K562 (cell line): ENCODE data around the gene ANP32B. TPM values are rescaled to one million over a fixed set of nuclear protein-coding genes. Genes with fewer than 3 reads are reported as not detected.
A peak's percentile ranks its signal among the peaks of the same experiment; 100 is the strongest.

ENCODE experiments used
- ARID3A ChIP-seq: IDR thresholded peaks from 2 replicates; pipeline ENCODE4 v1.6.1; 2012; ENCODE audit warnings: low read depth, low read length, improper control_type of control experiment, borderline replicate concordance
- CEBPB ChIP-seq: fragments of 450-650 bp; IDR thresholded peaks from 2 replicates; pipeline ENCODE4 v1.6.1; 2016; ENCODE audit warnings: missing genetic modification characterization, missing compliant biosample characterization
- CREB3 ChIP-seq: fragments of 450-650 bp; conservative IDR thresholded peaks from 2 replicates; pipeline ENCODE4 v1.6.1; 2016; ENCODE audit warnings: missing genetic modification characterization, low read depth, mild to moderate bottlenecking, missing compliant biosample characterization, moderate library complexity
- GTF3C2 ChIP-seq: IDR thresholded peaks from 3 replicates; pipeline ENCODE4 v1.6.1; 2011; ENCODE audit warnings: borderline replicate concordance, mild to moderate bottlenecking, moderate library complexity; ENCODE audit not compliant: insufficient read length; ENCODE audit errors: extremely low read depth
- IRF1 ChIP-seq: sonication (generic); formaldehyde crosslinking; IDR thresholded peaks from 2 replicates; pipeline ENCODE4 v1.8.0; 2022; ENCODE audit warnings: missing genetic modification reagents, mild to moderate bottlenecking, borderline replicate concordance
- KAT8 ChIP-seq: fragments of 450-650 bp; IDR thresholded peaks from 2 replicates; pipeline ENCODE4 v1.6.1; 2016; ENCODE audit warnings: low read depth, mild to moderate bottlenecking
- MLLT1 ChIP-seq, 2 experiments: fragments of 450-650 bp; IDR thresholded peaks; 2 replicates each; pipeline ENCODE4 v1.6.1; 2016
- MXI1 ChIP-seq: IDR thresholded peaks from 2 replicates; pipeline ENCODE4 v1.6.1; 2011; ENCODE audit warnings: low read depth, mild to moderate bottlenecking, improper control_type of control experiment, low read length
- MYC ChIP-seq, 2 experiments: fragments of 250-450 bp in 1 of 2; sonication (Bioruptor Pico) in 1 of 2; IDR thresholded peaks; 2 replicates each; pipeline versions ENCODE4 v1.5.1 to v1.6.1; 2012 to 2021; ENCODE audit warnings: low read depth in 2 of 2, borderline replicate concordance in 1 of 2, improper control_type of control experiment in 1 of 2, low read length in 1 of 2, mild to moderate bottlenecking in 1 of 2, moderate library complexity in 1 of 2
- NCOR1 ChIP-seq: fragments of 450-650 bp; IDR thresholded peaks from 2 replicates; pipeline ENCODE4 v1.6.1; 2016; ENCODE audit warnings: mild to moderate bottlenecking, moderate library complexity
- OTX1 ChIP-seq: fragments of 450-650 bp; formaldehyde crosslinking; IDR thresholded peaks from 2 replicates; pipeline ENCODE4 v1.4.0; 2022; ENCODE audit warnings: mild to moderate bottlenecking
- PKNOX1 ChIP-seq: fragments of 450-650 bp; IDR thresholded peaks from 2 replicates; pipeline ENCODE4 v1.6.1; 2016
- PYGO2 ChIP-seq: fragments of 450-650 bp; IDR thresholded peaks from 2 replicates; pipeline ENCODE4 v1.6.1; 2016; ENCODE audit warnings: mild to moderate bottlenecking, missing genetic modification characterization, moderate library complexity, missing compliant biosample characterization
- RB1 ChIP-seq: fragments of 450-650 bp; IDR thresholded peaks from 2 replicates; pipeline ENCODE4 v1.6.1; 2017; ENCODE audit warnings: low read depth, mild to moderate bottlenecking
- SREBF1 ChIP-seq: fragments of 150-350 bp; IDR thresholded peaks from 2 replicates; pipeline ENCODE4 v1.6.1; 2014; ENCODE audit warnings: antibody characterized with exemption, low read depth, low read length, borderline replicate concordance
- ZNF121 ChIP-seq: sonication (generic); formaldehyde crosslinking; conservative IDR thresholded peaks from 2 replicates; pipeline ENCODE4 v1.8.0; 2022; ENCODE audit warnings: missing genetic modification reagents
- polyA plus RNA-seq, 8 experiments: library from polyadenylated mRNA; depleted of rRNA in 4 of 8; stranded (reverse) in 5 of 8; unstranded in 3 of 8; fragments of >200 nt; fragmentation: Nextera tagmentation in 2 of 8; fragmentation: Illumina TruSeq in 1 of 8; extraction: Ambion mirVana in 2 of 8; extraction: Trizol in 1 of 8; gene quantifications; 2 replicates each; pipeline versions ENCODE4 v1.2.1 to v1.2.3, GENCODE V29; 2011 to 2014; ENCODE audit warnings: inconsistent platforms in 1 of 8, missing spikeins in 1 of 8
- total RNA-seq, 7 experiments: library from RNA; depleted of rRNA in 6 of 7; stranded (reverse); fragments of >200 nt in 6 of 7; fragmentation: Illumina TruSeq in 2 of 7; extraction: Trizol in 2 of 7; gene quantifications; 2 replicates each; pipeline versions ENCODE4 v1.2.1 to v1.2.3, GENCODE V29; 2011 to 2021; ENCODE audit warnings: low replicate concordance in 1 of 7

ANP32B gene
- total and polyA plus RNA-seq, 9 of the 15 experiments (the other 6 are each of a cell fraction or from before 2014, with no cell fraction given): 68.9 to 815 (median 141) TPM

GRCh38 chr9:97985058-97985861 lies 2.1 kb downstream of the ANP32B start (continued):
- TF ChIP-seq GTF3C2 (no peak), KAT8 (no peak), SREBF1 (no peak), PKNOX1 (no peak), MYC (IDR thresholded peaks at IDR 0.05; ENCODE audit: low read depth, low read length) (peak; percentile 87), MYC (CRISPR knock-in tag; IDR thresholded peaks at IDR 0.05; ENCODE audit: borderline replicate concordance, low read depth) (peak; percentile 94), NCOR1 (no peak), MLLT1 (IDR thresholded peaks at IDR 0.05) (peak in 1 of 2 experiments; percentile 52; a peak in 3 of 4 replicates), OTX1 (CRISPR knock-in tag) (0 out of 2 replicates have a peak, but pooled peaks have one; percentile 47), RB1 (no peak), CREB3 (peak; percentile 88), ARID3A (no peak), CEBPB (tag) (no peak), ZNF121 (no peak; the same call in 1 of the 2 replicates), MXI1 (no peak), PYGO2 (tag) (no peak), IRF1 (CRISPR knock-in tag) (no peak)
